SKM-1 treated with dmso at 0.1 percent for 144 hours (cell line): Measurements from ENCODE around the gene PBRM1.

Experiments used
- DNase-seq: peaks from one replicate; lab custom pipeline; 2025; ENCODE audit not compliant: unreplicated experiment; lab: John Stamatoyannopoulos, UW

Gene PBRM1

DNA sequence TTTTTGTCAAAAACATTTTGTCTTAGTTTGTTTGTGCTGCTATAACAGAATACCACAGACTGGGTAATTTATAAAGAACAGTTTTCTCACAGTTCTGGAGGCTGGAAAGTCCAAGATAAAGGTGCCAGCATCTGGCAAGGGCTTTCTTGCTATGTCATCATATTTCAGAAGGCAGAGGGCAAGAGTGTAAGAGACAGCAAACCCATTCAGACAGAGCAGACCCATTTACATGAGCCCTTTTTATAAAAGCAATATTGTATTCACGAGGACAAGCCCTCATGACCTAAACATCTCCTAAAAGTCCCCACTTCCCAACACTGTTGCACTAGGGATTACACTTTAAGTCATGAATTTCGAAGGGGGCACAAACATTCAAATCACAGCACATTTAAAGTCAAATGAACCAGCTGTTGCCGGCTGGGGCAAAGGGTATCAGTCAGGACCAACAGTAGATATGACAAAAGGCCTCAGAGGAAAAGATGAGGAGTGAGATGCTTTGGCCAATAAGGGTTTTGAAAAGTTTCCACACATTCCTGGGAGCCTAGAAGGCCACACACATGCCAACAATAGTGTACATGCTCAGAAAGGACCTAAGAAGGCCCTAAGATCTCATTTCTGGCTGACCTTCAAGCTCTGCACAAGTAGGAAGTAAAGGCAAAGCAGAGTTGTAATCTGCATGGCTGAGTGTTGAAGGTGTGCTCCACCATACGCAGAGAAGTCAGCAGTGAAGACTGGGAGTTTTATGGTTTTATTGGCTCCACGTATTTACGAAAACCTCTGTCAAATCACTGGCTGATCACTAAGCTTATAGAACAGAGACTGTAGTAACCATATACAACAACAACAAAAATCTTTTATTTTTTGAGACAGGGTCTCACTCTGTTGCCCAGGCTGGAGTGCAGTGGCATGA is 111.4 kb downstream of the PBRM1 start:
- no peak for DNase-seq

GRCh38 chr3:52572221-52572620 is 113.5 kb downstream of the PBRM1 start:
- no peak for DNase-seq

DNA sequence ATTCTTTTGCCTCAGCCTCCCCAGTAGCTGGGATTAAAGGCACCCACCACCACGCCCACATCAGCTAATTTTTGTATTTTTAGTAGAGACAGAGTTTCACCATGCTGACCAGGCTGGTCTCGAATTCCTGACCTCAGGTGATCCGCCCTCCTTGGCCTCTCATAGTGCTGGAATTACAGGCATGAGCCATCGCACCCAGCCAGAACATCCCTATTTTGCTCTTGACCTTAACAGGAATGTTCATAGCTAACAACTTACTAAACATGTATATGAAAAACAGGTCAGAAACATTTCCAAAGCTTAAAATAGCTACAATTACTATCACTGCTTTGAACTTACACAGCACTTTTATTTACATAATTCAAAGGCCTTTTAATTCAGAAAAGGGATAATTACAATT is 115.6 kb downstream of the PBRM1 start:
- no peak for DNase-seq

DNA sequence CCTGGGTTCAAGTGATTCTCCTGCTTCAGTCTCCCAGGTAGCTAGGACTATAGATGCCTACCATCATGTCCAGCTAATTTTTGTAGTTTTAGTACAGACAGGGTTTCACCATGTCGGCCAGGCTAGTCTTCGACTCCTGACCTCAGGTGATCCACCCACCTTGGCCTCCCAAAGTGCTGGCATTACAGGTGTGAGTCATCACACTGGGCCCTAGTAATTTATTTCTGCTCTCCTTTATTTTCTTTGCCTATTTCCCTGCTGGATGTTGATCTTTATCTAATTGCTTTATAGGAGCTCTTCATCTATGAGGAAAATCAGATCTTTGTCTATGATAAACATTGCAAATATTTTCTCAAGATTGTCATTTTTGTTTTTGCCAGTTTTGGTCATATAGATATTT is 117.6 kb downstream of the PBRM1 start:
- DNase-seq = no peak

- DNase-seq = no peak
Observed at GRCh38 chr3:52563984-52564383, 121.7 kb downstream of the PBRM1 start.

- no peak for DNase-seq
Observed at GRCh38 chr3:52561028-52561747, 124.5 kb downstream of the PBRM1 start.

GRCh38 chr3:52558436-52558835 is 127.3 kb downstream of the PBRM1 start:
- no peak for DNase-seq

GRCh38 chr3:52557011-52557960 is 128.4 kb downstream of the PBRM1 start:
- no peak for DNase-seq

DNA sequence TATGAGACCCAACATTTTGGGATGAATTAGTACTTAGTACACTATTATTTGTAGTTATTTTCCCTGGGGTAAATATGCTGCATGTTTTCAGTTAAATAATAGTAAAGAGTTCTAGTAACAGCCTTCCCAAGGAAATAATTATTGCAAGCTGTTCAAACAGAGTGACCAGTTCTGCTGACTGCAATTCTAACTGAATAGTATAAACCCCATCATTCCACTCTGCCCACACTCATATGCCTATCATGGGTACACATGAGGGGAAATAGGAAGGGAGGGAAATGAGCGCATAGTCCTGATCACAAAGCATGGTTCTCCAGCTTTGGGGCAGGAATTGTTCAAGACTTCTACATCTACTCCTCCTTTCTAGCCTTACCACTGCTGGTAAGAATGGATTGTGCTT is 130.7 kb downstream of the PBRM1 start:
- no peak for DNase-seq

- DNase-seq = no peak
Observed at GRCh38 chr3:52554026-52554755, 131.5 kb downstream of the PBRM1 start.

DNA sequence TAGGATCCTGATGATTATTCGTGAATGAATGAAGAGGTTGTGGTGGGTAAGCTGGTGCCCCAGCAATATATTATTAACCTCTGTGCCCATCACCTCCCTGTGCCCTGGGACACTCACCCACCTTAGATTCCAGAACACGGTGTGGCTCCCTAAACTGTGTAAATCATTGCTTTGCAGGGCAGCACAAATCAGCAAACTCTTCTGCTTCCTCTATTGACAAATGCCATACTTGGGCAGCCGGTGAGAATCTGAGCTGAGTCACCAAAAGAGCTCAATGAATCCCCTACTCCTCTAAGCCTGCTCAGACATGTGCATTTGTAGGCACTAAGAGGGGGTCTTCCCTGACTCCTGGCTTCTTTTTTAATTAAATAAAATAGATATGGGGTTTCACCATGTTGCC is 133.6 kb downstream of the PBRM1 start:
- DNase-seq = no peak

- DNase-seq = no peak
Observed at GRCh38 chr3:52551118-52551517, 134.6 kb downstream of the PBRM1 start.

DNA sequence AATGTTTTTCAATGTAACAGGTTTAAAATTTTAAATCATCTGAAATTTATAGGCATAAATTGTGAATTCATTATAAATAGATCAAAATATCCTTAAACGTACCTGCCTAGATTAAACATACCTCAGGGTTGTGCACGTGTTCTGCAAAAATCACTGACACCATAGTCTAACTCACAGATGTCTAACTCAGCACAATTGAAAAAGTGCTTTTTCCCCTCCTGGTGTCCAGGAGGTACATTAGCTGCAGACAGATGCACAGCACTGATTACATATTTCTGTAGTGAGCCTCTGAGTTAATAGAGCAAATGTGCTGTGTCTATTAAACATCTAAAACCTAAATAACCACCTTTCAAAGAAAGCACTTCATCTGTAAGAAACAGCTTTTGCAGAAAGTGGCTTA is 138.6 kb downstream of the PBRM1 start:
- DNase-seq = no peak

DNA sequence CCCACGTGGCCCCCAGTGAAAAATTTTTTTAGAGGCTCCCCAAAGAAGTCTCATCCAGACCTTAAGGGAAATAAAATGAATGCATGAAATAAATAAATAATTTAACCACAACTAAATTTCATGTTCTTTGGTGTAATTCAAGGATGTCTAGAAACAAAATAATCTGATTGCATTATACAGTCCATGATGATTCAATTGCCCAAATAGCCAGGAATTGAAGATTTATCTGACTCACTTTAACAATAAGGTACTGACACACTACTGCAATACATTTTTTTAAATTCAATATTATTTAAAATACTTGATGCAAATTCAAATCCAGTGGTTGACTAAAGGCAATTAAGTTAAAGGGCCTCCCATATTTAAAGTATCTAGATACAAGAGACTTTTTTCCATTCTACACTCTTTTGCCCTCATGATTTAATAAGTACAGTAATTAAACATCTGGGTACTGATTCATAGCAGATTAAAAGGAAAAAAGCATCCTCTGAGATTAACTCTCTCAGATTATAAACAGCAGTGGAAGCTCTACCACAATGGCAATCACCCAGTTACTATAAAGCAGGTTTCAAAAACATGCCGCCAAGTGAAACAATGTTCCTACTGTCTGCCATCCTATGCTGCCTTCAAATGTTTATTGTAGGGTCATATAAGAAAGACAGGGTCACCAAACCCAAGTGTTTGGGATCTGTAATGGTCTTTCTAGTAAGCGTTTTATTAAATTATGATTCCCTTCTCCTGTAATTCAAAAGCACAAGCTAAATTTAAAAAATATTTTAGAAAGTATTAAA is 139.4 kb downstream of the PBRM1 start:
- no peak for DNase-seq

- no peak for DNase-seq
Observed at GRCh38 chr3:52544937-52545336, 140.8 kb downstream of the PBRM1 start.

GRCh38 chr3:52541050-52541449 is 144.7 kb downstream of the PBRM1 start:
- DNase-seq = no peak

DNA sequence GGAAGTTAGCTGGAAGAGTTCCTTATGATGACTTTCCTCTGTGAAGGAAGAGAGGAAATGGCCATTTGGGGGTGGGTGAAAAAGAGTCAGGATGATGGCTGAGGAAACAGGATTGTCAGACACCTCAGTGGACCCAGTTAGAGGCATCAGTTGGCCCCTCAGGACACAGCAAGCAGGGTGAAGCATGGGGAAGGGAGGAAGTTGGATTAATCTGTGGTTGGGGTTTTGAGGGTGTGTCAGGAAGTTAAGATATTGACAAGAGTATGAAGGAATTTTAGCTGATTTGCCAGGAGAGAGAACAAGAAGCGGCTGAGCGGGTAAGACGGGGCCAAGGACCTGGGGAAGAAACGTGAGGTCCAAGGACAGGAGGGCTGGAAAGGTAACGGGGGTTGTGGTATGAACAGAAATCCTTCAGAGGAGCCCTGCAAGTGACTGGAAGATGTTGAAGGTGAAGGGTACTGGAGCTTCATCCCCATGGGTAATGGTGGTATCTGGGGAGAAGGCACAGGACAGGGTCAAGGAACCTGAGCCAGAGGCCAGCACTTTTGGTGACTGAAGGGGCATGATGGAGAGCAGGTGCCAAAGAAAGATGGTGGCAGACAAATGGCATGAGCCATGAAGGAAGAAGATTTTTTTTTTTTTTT is 146.6 kb downstream of the PBRM1 start:
- no peak for DNase-seq

DNA sequence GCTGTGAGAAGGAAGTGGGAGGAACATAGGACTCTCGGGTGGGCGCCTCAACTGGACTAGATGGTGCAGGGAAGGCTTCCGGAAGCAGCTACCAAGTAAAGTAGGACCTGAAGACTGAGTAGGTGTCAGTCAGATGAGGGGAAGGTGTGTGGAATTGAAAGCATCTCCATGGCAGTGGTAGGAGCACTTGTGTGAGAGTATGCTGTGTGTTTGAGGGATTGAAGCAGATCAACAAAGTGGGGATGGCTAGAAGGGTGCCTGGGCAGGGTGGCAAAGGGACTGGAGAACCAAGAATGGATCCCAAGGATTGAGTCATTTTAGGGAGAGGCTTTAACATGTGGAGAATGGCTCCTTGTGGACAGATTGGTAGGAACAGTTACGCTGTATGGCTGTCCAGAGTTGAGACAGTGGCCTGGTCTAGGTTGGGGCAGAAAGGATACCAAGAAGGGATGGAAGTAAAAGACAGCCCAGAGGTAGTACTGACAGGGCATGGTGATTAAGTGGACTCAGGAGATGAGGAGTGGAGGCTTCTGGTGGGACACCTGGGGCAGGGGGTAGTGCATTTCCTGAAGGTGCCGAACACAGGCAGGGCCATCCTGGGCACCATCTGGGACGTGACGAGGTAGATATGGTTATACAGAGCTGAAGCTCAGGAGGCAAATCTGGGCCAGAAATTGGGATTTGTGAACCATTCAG is 147.8 kb downstream of the PBRM1 start:
- DNase-seq = no peak

GRCh38 chr3:52537165-52537620 is 148.5 kb downstream of the PBRM1 start:
- no peak for DNase-seq
